SK-N-SH treated with all-trans-retinoic acid at 6 μM for 48 hours (cell line): ENCODE measurements around the gene CCDC170.
"Not testable (repeated sequence)": the region's sequence is repeated elsewhere in the genome, so short reads cannot be mapped to it uniquely, and the experiment has no call there.

ENCODE experiments used
- BACH2 ChIP-seq: fragments of 250-450 bp; sonication (Bioruptor Pico); IDR thresholded peaks from 2 replicates; pipeline ENCODE4 v1.9.0; 2021; ENCODE audit warnings: mild to moderate bottlenecking, borderline replicate concordance
- ISL1 ChIP-seq: fragments of 250-450 bp; sonication (Bioruptor Pico); IDR thresholded peaks from 2 replicates; pipeline ENCODE4 v2.1.2; 2022; ENCODE audit warnings: mild to moderate bottlenecking, moderate library complexity
- OSR1 ChIP-seq: fragments of 250-450 bp; sonication (Bioruptor Pico); IDR thresholded peaks from 2 replicates; pipeline ENCODE4 v1.8.0; 2022; ENCODE audit warnings: moderate library complexity, mild to moderate bottlenecking, inconsistent platforms
- RARB ChIP-seq: fragments of 250-450 bp; sonication (Bioruptor Pico); IDR thresholded peaks from 2 replicates; pipeline ENCODE4 v1.8.0; 2021; ENCODE audit warnings: mild to moderate bottlenecking, moderate library complexity
- SNAI2 ChIP-seq: fragments of 250-450 bp; sonication (Bioruptor Pico); IDR thresholded peaks from 2 replicates; pipeline ENCODE4 v1.5.0; 2020; ENCODE audit warnings: mild to moderate bottlenecking, moderate library complexity
- TCF4 ChIP-seq: fragments of 250-450 bp; sonication (Bioruptor Pico); IDR thresholded peaks from 2 replicates; pipeline ENCODE4 v1.8.0; 2021; ENCODE audit warnings: mild to moderate bottlenecking, moderate library complexity, borderline replicate concordance
- ZC3H10 ChIP-seq: fragments of 250-450 bp; sonication (Bioruptor Pico); IDR thresholded peaks from 2 replicates; pipeline ENCODE4 v1.5.1; 2021; ENCODE audit warnings: mild to moderate bottlenecking, moderate library complexity
- ZFP3 ChIP-seq: fragments of 250-450 bp; sonication (Bioruptor Pico); IDR thresholded peaks from 2 replicates; pipeline ENCODE4 v1.5.0; 2020; ENCODE audit warnings: mild to moderate bottlenecking, moderate library complexity
- ZNF565 ChIP-seq: fragments of 450-650 bp; formaldehyde crosslinking; conservative IDR thresholded peaks from 2 replicates; pipeline ENCODE4 v1.5.0; 2020; ENCODE audit warnings: low read depth, mild to moderate bottlenecking, moderate library complexity
- ZNF70 ChIP-seq: fragments of 450-650 bp; formaldehyde crosslinking; IDR thresholded peaks from 2 replicates; pipeline ENCODE4 v1.5.0; 2020; ENCODE audit warnings: mild to moderate bottlenecking, moderate library complexity
- ZNF8 ChIP-seq: fragments of 450-650 bp; formaldehyde crosslinking; IDR thresholded peaks from 2 replicates; pipeline ENCODE4 v1.5.0; 2020; ENCODE audit warnings: mild to moderate bottlenecking, moderate library complexity
- TF ChIP-seq, protein P1 (sequence below): fragments of 250-450 bp; sonication (Bioruptor Pico); IDR thresholded peaks from 2 replicates; pipeline ENCODE4 v1.8.0; 2020; ENCODE audit warnings: mild to moderate bottlenecking, moderate library complexity, borderline replicate concordance
- TF ChIP-seq, protein P2 (sequence below): fragments of 250-450 bp; sonication (Bioruptor Pico); IDR thresholded peaks from 2 replicates; pipeline ENCODE4 v1.8.0; 2021; ENCODE audit warnings: low read depth, mild to moderate bottlenecking, moderate library complexity, borderline replicate concordance
- TF ChIP-seq, protein P3 (sequence below): fragments of 250-450 bp; sonication (Bioruptor Pico); IDR thresholded peaks from 2 replicates; pipeline ENCODE4 v1.5.0; 2020; ENCODE audit warnings: mild to moderate bottlenecking, moderate library complexity

- not testable (repeated sequence) for TF ChIP-seq RARB; SNAI2 (CRISPR knock-in tag); ZFP3 (CRISPR knock-in tag); ZNF8; TCF4; BACH2 (CRISPR knock-in tag); ISL1 (CRISPR knock-in tag); ZNF70; OSR1 (CRISPR knock-in tag); ZC3H10 (CRISPR knock-in tag); ZNF565 (CRISPR knock-in tag)
- TF ChIP-seq, protein P1, sequence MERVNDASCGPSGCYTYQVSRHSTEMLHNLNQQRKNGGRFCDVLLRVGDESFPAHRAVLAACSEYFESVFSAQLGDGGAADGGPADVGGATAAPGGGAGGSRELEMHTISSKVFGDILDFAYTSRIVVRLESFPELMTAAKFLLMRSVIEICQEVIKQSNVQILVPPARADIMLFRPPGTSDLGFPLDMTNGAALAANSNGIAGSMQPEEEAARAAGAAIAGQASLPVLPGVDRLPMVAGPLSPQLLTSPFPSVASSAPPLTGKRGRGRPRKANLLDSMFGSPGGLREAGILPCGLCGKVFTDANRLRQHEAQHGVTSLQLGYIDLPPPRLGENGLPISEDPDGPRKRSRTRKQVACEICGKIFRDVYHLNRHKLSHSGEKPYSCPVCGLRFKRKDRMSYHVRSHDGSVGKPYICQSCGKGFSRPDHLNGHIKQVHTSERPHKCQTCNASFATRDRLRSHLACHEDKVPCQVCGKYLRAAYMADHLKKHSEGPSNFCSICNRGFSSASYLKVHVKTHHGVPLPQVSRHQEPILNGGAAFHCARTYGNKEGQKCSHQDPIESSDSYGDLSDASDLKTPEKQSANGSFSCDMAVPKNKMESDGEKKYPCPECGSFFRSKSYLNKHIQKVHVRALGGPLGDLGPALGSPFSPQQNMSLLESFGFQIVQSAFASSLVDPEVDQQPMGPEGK (CRISPR knock-in tag), result not testable (repeated sequence)
- TF ChIP-seq, protein P2, sequence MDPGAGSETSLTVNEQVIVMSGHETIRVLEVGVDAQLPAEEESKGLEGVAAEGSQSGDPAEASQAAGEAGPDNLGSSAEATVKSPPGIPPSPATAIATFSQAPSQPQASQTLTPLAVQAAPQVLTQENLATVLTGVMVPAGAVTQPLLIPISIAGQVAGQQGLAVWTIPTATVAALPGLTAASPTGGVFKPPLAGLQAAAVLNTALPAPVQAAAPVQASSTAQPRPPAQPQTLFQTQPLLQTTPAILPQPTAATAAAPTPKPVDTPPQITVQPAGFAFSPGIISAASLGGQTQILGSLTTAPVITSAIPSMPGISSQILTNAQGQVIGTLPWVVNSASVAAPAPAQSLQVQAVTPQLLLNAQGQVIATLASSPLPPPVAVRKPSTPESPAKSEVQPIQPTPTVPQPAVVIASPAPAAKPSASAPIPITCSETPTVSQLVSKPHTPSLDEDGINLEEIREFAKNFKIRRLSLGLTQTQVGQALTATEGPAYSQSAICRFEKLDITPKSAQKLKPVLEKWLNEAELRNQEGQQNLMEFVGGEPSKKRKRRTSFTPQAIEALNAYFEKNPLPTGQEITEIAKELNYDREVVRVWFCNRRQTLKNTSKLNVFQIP (CRISPR knock-in tag), result not testable (repeated sequence)
- TF ChIP-seq, protein P3, sequence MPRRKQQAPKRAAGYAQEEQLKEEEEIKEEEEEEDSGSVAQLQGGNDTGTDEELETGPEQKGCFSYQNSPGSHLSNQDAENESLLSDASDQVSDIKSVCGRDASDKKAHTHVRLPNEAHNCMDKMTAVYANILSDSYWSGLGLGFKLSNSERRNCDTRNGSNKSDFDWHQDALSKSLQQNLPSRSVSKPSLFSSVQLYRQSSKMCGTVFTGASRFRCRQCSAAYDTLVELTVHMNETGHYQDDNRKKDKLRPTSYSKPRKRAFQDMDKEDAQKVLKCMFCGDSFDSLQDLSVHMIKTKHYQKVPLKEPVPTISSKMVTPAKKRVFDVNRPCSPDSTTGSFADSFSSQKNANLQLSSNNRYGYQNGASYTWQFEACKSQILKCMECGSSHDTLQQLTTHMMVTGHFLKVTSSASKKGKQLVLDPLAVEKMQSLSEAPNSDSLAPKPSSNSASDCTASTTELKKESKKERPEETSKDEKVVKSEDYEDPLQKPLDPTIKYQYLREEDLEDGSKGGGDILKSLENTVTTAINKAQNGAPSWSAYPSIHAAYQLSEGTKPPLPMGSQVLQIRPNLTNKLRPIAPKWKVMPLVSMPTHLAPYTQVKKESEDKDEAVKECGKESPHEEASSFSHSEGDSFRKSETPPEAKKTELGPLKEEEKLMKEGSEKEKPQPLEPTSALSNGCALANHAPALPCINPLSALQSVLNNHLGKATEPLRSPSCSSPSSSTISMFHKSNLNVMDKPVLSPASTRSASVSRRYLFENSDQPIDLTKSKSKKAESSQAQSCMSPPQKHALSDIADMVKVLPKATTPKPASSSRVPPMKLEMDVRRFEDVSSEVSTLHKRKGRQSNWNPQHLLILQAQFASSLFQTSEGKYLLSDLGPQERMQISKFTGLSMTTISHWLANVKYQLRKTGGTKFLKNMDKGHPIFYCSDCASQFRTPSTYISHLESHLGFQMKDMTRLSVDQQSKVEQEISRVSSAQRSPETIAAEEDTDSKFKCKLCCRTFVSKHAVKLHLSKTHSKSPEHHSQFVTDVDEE (CRISPR knock-in tag), result not testable (repeated sequence)
These were observed 42.9 kb upstream of the CCDC170 start for GRCh38 chr6:151450928-151451327.
